Adrenal gland (tissue), 12 donors: Measurements from ENCODE around the gene FNDC3B. TPM values are rescaled to one million over a fixed set of nuclear protein-coding genes. Genes with fewer than 3 reads are reported as not detected.

Source experiments
- DNase-seq, 7 donors: peaks; one replicate each; pipeline ENCODE4 v3.0.0-alpha.2; 2019 to 2020
- H3K27ac ChIP-seq, 5 donors: fragments of 200-600 bp; sonication (generic) in 4 of 5; 1 replicate in 3 of 5; 2 replicates in 2 of 5; pipeline versions ENCODE4 v1.5.1 to v1.8.0; 2016 to 2020; ENCODE audit warnings: mild to moderate bottlenecking in 1 of 5
- H3K27me3 ChIP-seq: fragments of 200-600 bp; 2 replicates; pipeline ENCODE4 v1.8.0; 2021
- H3K36me3 ChIP-seq, 2 donors: fragments of 200-600 bp; replicated peaks in 1 of 2; 1 replicate in 1 of 2; 2 replicates in 1 of 2; pipeline versions ENCODE4 v1.5.1 to v1.8.0; 2018 to 2022
- H3K4me1 ChIP-seq, 2 donors: fragments of 200-600 bp; replicated peaks in 1 of 2; 1 replicate in 1 of 2; 2 replicates in 1 of 2; pipeline versions ENCODE4 v1.5.1 to v1.8.0; 2018 to 2021
- H3K4me3 ChIP-seq, 4 donors: fragments of 200-600 bp; sonication (generic) in 3 of 4; one replicate each; pipeline ENCODE4 v1.5.1; 2016 to 2018
- H3K9me3 ChIP-seq, 3 donors: fragments of 200-600 bp; sonication (generic) in 1 of 3; replicated peaks in 1 of 3; 1 replicate in 2 of 3; 2 replicates in 1 of 3; pipeline versions ENCODE4 v1.5.1 to v1.8.0; 2016 to 2021
- CTCF ChIP-seq, 6 experiments: fragments of 450-650 bp in 4 of 6; fragments of 200-600 bp in 2 of 6; sonication (generic) in 1 of 6; IDR thresholded peaks; 1 replicate in 5 of 6; 2 replicates in 1 of 6; pipeline versions ENCODE4 v1.5.1 to v1.8.0; 2016 to 2021; ENCODE audit warnings: antibody characterized with exemption in 6 of 6, mild to moderate bottlenecking in 2 of 6, moderate library complexity in 1 of 6
- POLR2A ChIP-seq, 2 donors: fragments of 450-650 bp; IDR thresholded peaks; one replicate each; pipeline ENCODE4 v1.6.1; 2017; ENCODE audit warnings: antibody characterized with exemption in 2 of 2, mild to moderate bottlenecking in 2 of 2, moderate library complexity in 1 of 2
- WGBS, 4 donors: extraction: QIAGEN DNeasy Blood & Tissue Kit in 2 of 4; methylation state at CpG; one replicate each; pipeline versions ENCODE4 v1.1.5 to v1.1.7; 2013 to 2017; 5-methylcytosine and 5-hydroxymethylcytosine counted together
- intact Hi-C, 2 donors: fragments of 100-400 bp; cut with DNase I; formaldehyde crosslinking; loops; one replicate each; pipeline versions ENCODE4 v1.14.1 to v1.15.0; 2022 to 2023
- polyA plus RNA-seq, 3 donors: library from polyadenylated mRNA; stranded (reverse); fragments of 200-250 nt in 2 of 3; fragments of 350-450 nt in 1 of 3; fragmentation: Illumina TruSeq in 1 of 3; extraction: RNeasy Lipid Tissue Mini Kit (QIAGEN cat#74804) in 1 of 3; gene quantifications; one replicate each; pipeline ENCODE4 v1.2.3, GENCODE V29; 2013 to 2014
- total RNA-seq, 9 donors: library from RNA; depleted of rRNA in 4 of 9; stranded (reverse); fragments of >200 nt in 4 of 9; fragments of 120-200 nt in 1 of 9; fragmentation: NEBNext Ultra II Directional in 1 of 9; extraction: Animal tissue kit (Norgen Biotek cat#: 25700) in 1 of 9; gene quantifications; one replicate each; pipeline versions ENCODE4 v1.1.0 to v1.2.4, GENCODE V29; 2013 to 2023
- donor health status: healthy with polysubstance abuse.
- donor health status: Bipolar disorder and iron deficiency.
- donor health status: DM: yes; HTN: yes; CAD: no.
- donor health status: DM: no; HTN: no; CAD: no.
- donor health status: DM: no; HTN: no; CAD: no.
- donor health status: DM: yes; HTN: yes; CAD: no.

The FNDC3B gene
- total and polyA plus RNA-seq, 12 donors, result 9.9 to 228 (median 105) TPM

- H3K27me3 ChIP-seq, result no peaks in the 10 kb centered on the region
- H3K4me1 ChIP-seq, result peaks cover 9 to 41% of the 10 kb centered on the region in 2 donors
- peak overlapping the region in 2 of 5 donors; percentile 0 to 57 for H3K27ac ChIP-seq
- no peak overlapping the region for H3K4me3 ChIP-seq
- intact Hi-C loops, result no loop called here
- TF ChIP-seq CTCF (IDR thresholded peaks at IDR 0.05) (no peak), POLR2A (IDR thresholded peaks at IDR 0.05) (no peak)
- H3K9me3 ChIP-seq, result no peaks in the 10 kb centered on the region
- WGBS, 4 donors, result 42 to 53% (median 48%) methylated on average over 3 of the region's 3 CpGs
- peaks cover 0 to 33% of the 10 kb centered on the region in 2 donors for H3K36me3 ChIP-seq
- DNase-seq, result peak in 6 of 7 donors; percentile 43 to 74 (median 70)
Observed at GRCh38 chr3:172291650-172292049, 252.3 kb downstream of the FNDC3B start.

GRCh38 chr3:172292422-172292821, 253.0 kb downstream of the FNDC3B start:
- H3K4me3 ChIP-seq, result no peak overlapping the region
- TF ChIP-seq POLR2A (IDR thresholded peaks at IDR 0.05), result no peak
- no peak for DNase-seq
- intact Hi-C loops, result no loop called here
- no peaks in the 10 kb centered on the region for H3K9me3 ChIP-seq
- peaks cover 9 to 33% of the 10 kb centered on the region in 2 donors for H3K4me1 ChIP-seq
- peaks cover 0 to 27% of the 10 kb centered on the region in 2 donors for H3K36me3 ChIP-seq
- no peaks in the 10 kb centered on the region for H3K27me3 ChIP-seq
- 56 to 70% (median 62%) methylated on average over 2 of the region's 2 CpGs for WGBS, 4 donors
- H3K27ac ChIP-seq, result peak overlapping the region in 2 of 5 donors; percentile 0 to 57

GRCh38 chr3:172293093-172293492, 253.7 kb downstream of the FNDC3B start:
- intact Hi-C loops, result no loop called here
- 91 to 97% (median 94%) methylated on average over 2 of the region's 2 CpGs for WGBS, 4 donors
- no peak overlapping the region for H3K4me3 ChIP-seq
- peaks cover 9 to 31% of the 10 kb centered on the region in 2 donors for H3K4me1 ChIP-seq
- no peaks in the 10 kb centered on the region for H3K27me3 ChIP-seq
- H3K36me3 ChIP-seq, result peaks cover 0 to 24% of the 10 kb centered on the region in 2 donors
- no peak overlapping the region for H3K27ac ChIP-seq
- H3K9me3 ChIP-seq, result no peaks in the 10 kb centered on the region
- no peak for TF ChIP-seq POLR2A (IDR thresholded peaks at IDR 0.05)
- TF ChIP-seq CTCF (IDR thresholded peaks at IDR 0.05), result no peak
- DNase-seq, result no peak

- intact Hi-C loops, result no loop called here
- TF ChIP-seq POLR2A (IDR thresholded peaks at IDR 0.05) (no peak), CTCF (IDR thresholded peaks at IDR 0.05) (no peak)
Observed at GRCh38 chr3:172294223-172294806, 254.9 kb downstream of the FNDC3B start.

More at GRCh38 chr3:172294223-172294806, 254.9 kb downstream of the FNDC3B start:
- H3K36me3 ChIP-seq, result peaks cover 0 to 26% of the 10 kb centered on the region in 2 donors
- DNase-seq, result no peak
- 87 to 88% (median 88%) methylated on average over 6 of the region's 6 CpGs for WGBS, 4 donors
- H3K9me3 ChIP-seq, result no peaks in the 10 kb centered on the region
- no peak overlapping the region for H3K4me3 ChIP-seq
- H3K27ac ChIP-seq, result peak overlapping the region in 1 of 5 donors; percentile 4
- peaks cover 9 to 23% of the 10 kb centered on the region in 2 donors for H3K4me1 ChIP-seq
- no peaks in the 10 kb centered on the region for H3K27me3 ChIP-seq
